K562 (cell line): ENCODE measurements around the gene TMTC2.

ENCODE experiments used
- CTCF ChIP-seq, 3 experiments: IDR thresholded peaks in 2 of 3; conservative IDR thresholded peaks in 1 of 3; 2 replicates each; pipeline ENCODE4 v1.5.1; 2011 to 2012; ENCODE audit warnings: low read length in 3 of 3, mild to moderate bottlenecking in 3 of 3, control low read depth in 2 of 3, improper control_type of control experiment in 1 of 3, inconsistent platforms in 1 of 3, low read depth in 1 of 3, mixed read lengths in 1 of 3, moderate library complexity in 1 of 3; ENCODE audit not compliant: insufficient read depth in 2 of 3
- FOS ChIP-seq: IDR thresholded peaks from 3 replicates; pipeline ENCODE4 v1.6.1; 2011; ENCODE audit not compliant: insufficient read length; ENCODE audit errors: extremely low read depth
- MAX ChIP-seq: sonication (generic); formaldehyde crosslinking; IDR thresholded peaks from 2 replicates; pipeline ENCODE4 v1.9.0; 2022; ENCODE audit warnings: mild to moderate bottlenecking, missing genetic modification reagents
- MTA3 ChIP-seq: fragments of 450-650 bp; formaldehyde crosslinking; IDR thresholded peaks from 2 replicates; pipeline ENCODE4 v1.6.1; 2017; ENCODE audit warnings: mild to moderate bottlenecking, borderline replicate concordance
- SMAD3 ChIP-seq: fragments of 450-650 bp; formaldehyde crosslinking; conservative IDR thresholded peaks from 2 replicates; pipeline ENCODE4 v1.4.0; 2020; ENCODE audit warnings: mild to moderate bottlenecking
- ZNF277 ChIP-seq: fragments of 250-450 bp; sonication (Bioruptor Pico); IDR thresholded peaks from 2 replicates; pipeline ENCODE4 v1.8.0; 2022; ENCODE audit warnings: inconsistent platforms, mild to moderate bottlenecking, moderate library complexity, borderline replicate concordance
- TF ChIP-seq, protein P1 (sequence below): fragments of 450-650 bp; IDR thresholded peaks from 2 replicates; pipeline ENCODE4 v1.6.1; 2016

DNA sequence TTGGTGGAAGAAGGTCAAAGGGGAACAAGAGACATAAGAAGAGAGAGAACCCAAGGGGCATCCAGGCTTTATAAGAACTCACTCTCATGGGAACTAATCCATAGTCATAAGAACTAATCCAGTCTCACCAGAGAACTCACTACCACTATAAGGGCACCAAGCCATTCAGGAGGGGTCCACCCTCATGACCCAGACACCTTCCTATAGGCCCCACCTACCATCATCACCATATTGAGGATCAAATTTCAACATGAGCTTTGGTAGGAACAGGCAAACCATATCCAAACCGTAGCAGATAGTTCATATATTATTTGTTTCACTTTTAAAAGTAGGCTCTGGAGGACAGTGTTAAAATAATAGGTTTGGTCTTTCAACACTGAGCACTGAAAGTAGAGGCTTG is 350.1 kb downstream of the TMTC2 start:
- no peak for TF ChIP-seq MTA3
- TF ChIP-seq MAX, result no peak
- TF ChIP-seq, protein P1, sequence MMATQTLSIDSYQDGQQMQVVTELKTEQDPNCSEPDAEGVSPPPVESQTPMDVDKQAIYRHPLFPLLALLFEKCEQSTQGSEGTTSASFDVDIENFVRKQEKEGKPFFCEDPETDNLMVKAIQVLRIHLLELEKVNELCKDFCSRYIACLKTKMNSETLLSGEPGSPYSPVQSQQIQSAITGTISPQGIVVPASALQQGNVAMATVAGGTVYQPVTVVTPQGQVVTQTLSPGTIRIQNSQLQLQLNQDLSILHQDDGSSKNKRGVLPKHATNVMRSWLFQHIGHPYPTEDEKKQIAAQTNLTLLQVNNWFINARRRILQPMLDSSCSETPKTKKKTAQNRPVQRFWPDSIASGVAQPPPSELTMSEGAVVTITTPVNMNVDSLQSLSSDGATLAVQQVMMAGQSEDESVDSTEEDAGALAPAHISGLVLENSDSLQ, result no peak
- TF ChIP-seq CTCF (IDR thresholded peaks at IDR 0.05 in 2 of 3, conservative IDR thresholded peaks at IDR 0.05 in 1 of 3; ENCODE audit: insufficient read depth in 2 of 3, low read depth in 1 of 3, low read length in 3 of 3), result no peak
- TF ChIP-seq SMAD3, result no peak
- no peak for TF ChIP-seq FOS
- no peak for TF ChIP-seq ZNF277 (CRISPR knock-in tag)
